ENCODE data around the gene NUDT5. TPM values are rescaled to one million over a fixed set of nuclear protein-coding genes. Genes with fewer than 3 reads are reported as not detected.
A peak's percentile ranks its signal among the peaks of the same experiment; 100 is the strongest.

NUDT5 gene
- total RNA-seq, 2 experiments from 2014 or later = 107 to 125 TPM

DNA sequence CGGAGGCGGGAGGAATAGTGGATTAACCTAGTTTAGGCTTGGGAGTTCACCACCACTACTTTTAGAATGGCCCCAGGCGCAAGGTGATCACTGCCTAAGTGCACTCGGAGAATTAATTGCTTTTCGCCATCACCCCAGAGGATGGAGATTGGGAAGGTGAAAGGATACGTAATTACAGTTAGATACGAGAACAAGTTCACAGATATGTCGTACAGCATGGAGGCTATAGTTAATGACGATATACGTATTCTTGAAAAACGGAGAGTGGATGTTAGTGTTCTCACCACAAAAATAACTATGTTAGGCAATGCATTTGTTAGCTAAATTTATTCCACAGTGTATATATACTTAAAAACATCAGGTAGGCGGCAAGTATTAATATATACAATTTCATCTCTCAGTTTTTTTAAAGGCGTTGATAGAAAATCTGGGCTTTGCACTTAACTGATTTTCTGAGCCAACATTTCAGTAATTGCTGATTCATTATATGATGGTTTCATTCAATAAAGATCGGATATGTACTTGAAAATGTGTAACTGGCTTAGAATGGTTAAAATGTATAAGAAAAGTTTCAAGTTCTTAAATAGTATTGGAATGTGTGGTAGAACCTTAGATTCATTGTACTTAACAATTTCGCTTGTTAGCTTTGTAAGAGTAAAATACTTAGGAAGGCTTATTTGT is 980 bp upstream of the NUDT5 start:
- DNase-seq (no peak), ATAC-seq (no peak)
- Mint-ChIP-seq H3K27ac (peak overlapping the region; percentile 92), H3K4me1 (peaks cover 59% of the 10 kb centered on the region), H3K27me3 (no peaks in the 10 kb centered on the region), H3K36me3 (peaks cover 39% of the 10 kb centered on the region), H3K4me3 (peak overlapping the region; percentile 97), H3K9me3 (ENCODE audit: low read depth) (no peaks in the 10 kb centered on the region)
- CTCF ChIA-PET = interaction anchor here (1.4 to 2.7 kb wide), 6 partner anchors 13 to 66 kb away, joined by 3 to 15 read pairs (median 10); no protein-coding TSS in a partner anchor

DNA sequence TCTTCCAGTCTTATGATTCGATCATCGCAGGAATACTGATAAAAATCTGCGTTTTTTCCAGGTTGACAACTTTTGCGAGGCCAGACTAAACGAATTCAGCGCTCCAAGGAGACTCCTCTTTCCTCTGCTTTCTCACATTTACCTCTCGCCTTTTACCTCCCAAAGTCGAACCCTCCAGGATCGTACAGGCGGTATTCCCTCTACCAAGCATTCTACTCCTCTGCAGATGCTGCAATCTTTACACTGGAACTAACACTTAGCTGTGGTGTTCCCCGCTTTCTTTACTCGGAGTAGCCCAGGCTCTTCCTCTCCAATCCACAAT is 449 bp downstream of the NUDT5 start:
- CTCF ChIA-PET = interaction anchor here (1.4 to 2.1 kb wide), 5 partner anchors 11 to 65 kb away, joined by 3 to 15 read pairs (median 11); no protein-coding TSS in a partner anchor
- no peak for DNase-seq
- H3K9me3 Mint-ChIP-seq (ENCODE audit: low read depth) = no peaks in the 10 kb centered on the region
- H3K4me1 Mint-ChIP-seq = peaks cover 56% of the 10 kb centered on the region
- peak overlapping the region; percentile 97 for H3K4me3 Mint-ChIP-seq
- peak overlapping the region; percentile 92 for H3K27ac Mint-ChIP-seq
- no peaks in the 10 kb centered on the region for H3K27me3 Mint-ChIP-seq
- ATAC-seq = peak; percentile 8
- H3K36me3 Mint-ChIP-seq = peaks cover 33% of the 10 kb centered on the region

DNA sequence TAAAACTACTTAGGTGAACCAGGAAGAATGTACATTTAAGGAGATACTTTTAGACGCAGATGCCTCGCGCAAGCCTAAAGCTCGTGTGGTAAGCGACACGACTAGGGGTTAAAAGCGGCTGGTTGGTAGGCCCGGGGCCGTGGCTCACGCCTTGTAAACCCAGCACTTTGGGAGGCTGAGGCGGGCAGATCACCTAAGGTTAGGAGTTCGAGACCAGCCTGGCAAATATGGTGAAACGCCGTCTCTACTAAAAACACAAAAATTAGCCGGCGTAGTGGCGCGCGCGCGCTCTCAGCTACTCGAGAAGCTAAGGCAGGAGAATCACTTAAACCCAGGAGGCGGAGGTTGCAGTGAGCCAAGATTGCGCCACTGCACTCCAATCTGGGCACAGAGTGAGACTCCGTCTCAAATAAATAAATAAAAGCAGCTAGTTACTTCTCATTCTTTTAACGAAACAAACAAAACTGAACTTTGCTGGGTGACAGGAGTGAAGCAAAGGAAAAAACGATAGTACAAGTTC is 879 bp downstream of the NUDT5 start:
- Mint-ChIP-seq H3K9me3 (ENCODE audit: low read depth) (no peaks in the 10 kb centered on the region), H3K36me3 (peaks cover 37% of the 10 kb centered on the region), H3K4me1 (peaks cover 58% of the 10 kb centered on the region), H3K4me3 (peak overlapping the region; percentile 97), H3K27me3 (no peaks in the 10 kb centered on the region), H3K27ac (peak overlapping the region; percentile 92)
- CTCF ChIA-PET = interaction anchor here (1.4 to 2.1 kb wide), 5 partner anchors 11 to 64 kb away, joined by 3 to 15 read pairs (median 11); no protein-coding TSS in a partner anchor
- DNase-seq = peak; percentile 63
- ATAC-seq = no peak

DNA sequence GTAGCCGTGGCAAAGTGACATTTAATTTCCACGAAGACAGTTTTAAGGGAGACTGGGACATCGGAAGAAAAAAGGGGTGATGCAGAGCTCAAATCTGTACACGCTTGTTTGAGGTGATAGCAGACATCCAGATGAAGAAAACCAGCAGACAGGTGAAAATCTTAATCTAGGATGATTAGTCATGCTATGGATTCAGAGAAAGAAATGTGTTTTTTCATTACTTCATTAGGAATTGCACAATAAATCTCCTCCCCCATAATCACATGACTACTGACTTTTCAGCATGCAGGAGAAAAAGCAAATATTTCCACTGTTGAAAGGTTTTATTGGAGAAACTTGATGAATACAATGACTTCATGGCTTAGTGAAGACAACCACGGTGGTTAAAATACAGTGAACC is 2.5 kb downstream of the NUDT5 start:
- H3K27me3 Mint-ChIP-seq = no peaks in the 10 kb centered on the region
- DNase-seq (no peak), ATAC-seq (no peak)
- peak overlapping the region; percentile 2 for H3K4me3 Mint-ChIP-seq
- CTCF ChIA-PET = no interaction called here
- peak overlapping the region; percentile 5 for H3K27ac Mint-ChIP-seq
- peaks cover 32% of the 10 kb centered on the region for H3K36me3 Mint-ChIP-seq
- H3K9me3 Mint-ChIP-seq (ENCODE audit: low read depth) = no peaks in the 10 kb centered on the region
- peaks cover 48% of the 10 kb centered on the region for H3K4me1 Mint-ChIP-seq

DNA sequence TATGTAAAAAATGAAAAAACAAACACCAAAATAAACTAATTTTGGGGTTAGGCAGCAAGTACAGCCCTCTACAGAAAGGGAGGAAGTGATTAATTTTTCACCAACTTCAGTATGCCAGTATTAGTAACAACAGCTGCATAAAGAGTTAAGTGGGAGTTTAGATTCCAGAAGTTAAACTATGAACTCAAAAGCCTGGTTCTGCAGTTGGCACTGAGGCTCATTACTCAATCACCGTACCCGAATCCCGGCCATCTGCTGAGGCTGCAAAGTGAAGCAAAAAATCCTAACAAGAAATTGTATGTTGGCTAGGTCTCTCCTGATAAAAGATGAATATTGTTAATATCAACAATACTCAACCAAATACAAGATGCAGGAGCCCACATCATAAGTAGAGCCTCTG is 4.0 kb downstream of the NUDT5 start:
- peaks cover 53% of the 10 kb centered on the region for H3K4me1 Mint-ChIP-seq
- H3K36me3 Mint-ChIP-seq = peaks cover 44% of the 10 kb centered on the region
- no peaks in the 10 kb centered on the region for H3K9me3 Mint-ChIP-seq (ENCODE audit: low read depth)
- ATAC-seq (no peak), DNase-seq (no peak)
- no peak overlapping the region for H3K4me3 Mint-ChIP-seq
- peak overlapping the region; percentile 81 for H3K27ac Mint-ChIP-seq
- CTCF ChIA-PET = no interaction called here
- H3K27me3 Mint-ChIP-seq = no peaks in the 10 kb centered on the region

DNA sequence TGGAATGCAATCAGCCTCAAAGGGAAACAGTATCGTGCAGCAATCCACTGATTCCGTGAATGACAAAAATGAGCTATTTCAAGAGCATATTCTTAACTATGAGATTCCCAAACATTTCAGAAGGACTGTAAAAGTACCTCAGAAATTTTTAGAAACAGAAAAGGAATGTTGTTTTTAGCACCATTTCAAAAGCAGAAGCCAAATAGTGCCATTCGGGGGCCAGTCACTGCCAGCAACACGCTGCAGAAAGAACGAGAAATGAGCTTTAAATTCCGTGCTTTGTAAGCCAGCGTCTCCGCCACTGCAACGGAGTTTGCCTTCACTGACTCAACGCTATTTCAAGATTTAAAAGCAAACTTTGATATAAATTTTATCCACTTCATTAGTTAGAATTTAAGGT is 6.3 kb downstream of the NUDT5 start:
- peaks cover 59% of the 10 kb centered on the region for H3K4me1 Mint-ChIP-seq
- ATAC-seq (no peak), DNase-seq (no peak)
- CTCF ChIA-PET = interaction anchor here (1.0 to 1.7 kb wide), 2 partner anchors 8 to 25 kb away, joined by 3 to 5 read pairs; no protein-coding TSS in a partner anchor
- H3K27ac Mint-ChIP-seq = no peak overlapping the region
- H3K9me3 Mint-ChIP-seq (ENCODE audit: low read depth) = no peaks in the 10 kb centered on the region
- H3K27me3 Mint-ChIP-seq = no peaks in the 10 kb centered on the region
- peaks cover 53% of the 10 kb centered on the region for H3K36me3 Mint-ChIP-seq
- no peak overlapping the region for H3K4me3 Mint-ChIP-seq

DNA sequence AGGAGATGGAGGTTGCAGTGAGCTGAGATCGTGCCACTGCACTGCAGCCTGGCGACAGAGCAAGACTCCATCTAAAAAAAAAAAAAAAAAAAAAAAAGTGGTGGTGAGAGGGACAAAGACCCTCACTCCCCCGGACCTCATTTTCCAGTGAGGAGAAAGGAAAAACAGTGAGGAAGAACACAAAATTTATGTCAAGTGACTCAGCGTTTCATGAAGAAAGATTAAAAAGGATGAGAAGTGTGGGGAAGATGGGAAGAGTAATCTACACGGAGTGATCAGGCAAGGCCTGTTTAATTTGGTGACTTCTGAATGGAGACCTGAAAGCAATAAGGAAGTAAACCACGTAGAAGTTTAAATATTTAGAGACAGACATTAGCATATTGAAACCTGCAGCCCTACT is 7.0 kb downstream of the NUDT5 start:
- Mint-ChIP-seq H3K4me1 (peaks cover 54% of the 10 kb centered on the region), H3K4me3 (no peak overlapping the region), H3K27me3 (no peaks in the 10 kb centered on the region), H3K36me3 (peaks cover 55% of the 10 kb centered on the region), H3K9me3 (ENCODE audit: low read depth) (no peaks in the 10 kb centered on the region), H3K27ac (peak overlapping the region; percentile 4)
- CTCF ChIA-PET = interaction anchor here (1.1 kb wide), 1 partner anchor 93 kb away, joined by 3 read pairs; no protein-coding TSS in a partner anchor
- DNase-seq (no peak), ATAC-seq (no peak)

DNA sequence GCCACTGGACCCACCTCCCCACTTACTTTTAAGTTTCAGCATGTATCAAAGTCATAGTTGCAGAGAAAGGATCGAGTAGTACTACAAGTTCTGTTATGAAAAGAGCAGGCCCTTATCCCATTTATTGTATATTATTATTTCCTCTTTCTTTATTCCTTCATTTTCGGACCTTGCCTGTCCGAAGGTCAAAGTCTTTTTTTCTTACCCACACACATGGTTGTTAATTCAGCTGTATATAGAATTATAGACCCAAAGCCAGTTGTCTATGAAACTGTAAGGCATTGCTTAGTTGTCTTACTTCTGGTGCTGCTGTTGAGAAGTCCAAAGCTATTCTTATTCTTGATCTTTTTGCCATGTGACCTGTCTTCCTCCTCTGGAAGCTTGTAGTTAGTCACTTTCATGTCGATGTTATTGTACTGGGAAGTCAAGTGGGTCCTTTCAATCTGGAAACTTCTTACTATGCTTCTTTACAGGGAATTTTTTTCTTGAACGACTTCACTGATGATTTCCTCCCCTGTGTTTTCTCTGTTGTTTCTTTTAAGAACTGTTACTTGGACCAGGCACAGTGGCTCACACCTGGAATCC is 8.3 kb downstream of the NUDT5 start:
- H3K27ac Mint-ChIP-seq = peak overlapping the region; percentile 34
- H3K4me3 Mint-ChIP-seq = no peak overlapping the region
- ATAC-seq (no peak), DNase-seq (no peak)
- H3K27me3 Mint-ChIP-seq = no peaks in the 10 kb centered on the region
- H3K4me1 Mint-ChIP-seq = peaks cover 47% of the 10 kb centered on the region
- CTCF ChIA-PET = interaction anchor here (0.6 kb wide), 1 partner anchor 33 kb away, joined by 3 read pairs; no protein-coding TSS in a partner anchor
- peaks cover under 1% of the 10 kb centered on the region for H3K9me3 Mint-ChIP-seq (ENCODE audit: low read depth)
- H3K36me3 Mint-ChIP-seq = peaks cover 60% of the 10 kb centered on the region

DNA sequence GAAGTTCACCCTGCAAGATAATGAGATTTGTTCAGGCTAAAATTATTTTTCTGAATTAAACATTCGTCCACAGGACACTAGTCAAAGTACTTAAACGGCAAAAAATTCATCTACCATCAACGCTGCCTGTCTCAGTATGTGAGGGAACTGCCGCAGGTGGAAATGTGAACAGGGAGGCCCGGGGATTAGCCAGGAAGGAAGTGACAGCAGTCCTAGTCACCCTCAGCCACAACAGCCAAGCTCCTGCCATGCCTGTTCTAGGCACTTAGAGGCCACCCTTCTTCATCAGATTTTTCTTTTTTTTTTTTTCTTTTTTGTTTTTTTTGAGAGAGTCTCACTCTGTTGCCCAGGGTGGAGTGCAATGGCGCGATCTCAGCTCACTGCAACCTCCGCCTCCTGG is 9.4 kb downstream of the NUDT5 start:
- ATAC-seq (no peak), DNase-seq (no peak)
- peaks cover 64% of the 10 kb centered on the region for H3K36me3 Mint-ChIP-seq
- CTCF ChIA-PET = no interaction called here
- H3K9me3 Mint-ChIP-seq (ENCODE audit: low read depth) = peaks cover 4% of the 10 kb centered on the region
- no peaks in the 10 kb centered on the region for H3K27me3 Mint-ChIP-seq
- H3K4me3 Mint-ChIP-seq = no peak overlapping the region
- H3K4me1 Mint-ChIP-seq = peaks cover 48% of the 10 kb centered on the region
- peak overlapping the region; percentile 61 for H3K27ac Mint-ChIP-seq

DNA sequence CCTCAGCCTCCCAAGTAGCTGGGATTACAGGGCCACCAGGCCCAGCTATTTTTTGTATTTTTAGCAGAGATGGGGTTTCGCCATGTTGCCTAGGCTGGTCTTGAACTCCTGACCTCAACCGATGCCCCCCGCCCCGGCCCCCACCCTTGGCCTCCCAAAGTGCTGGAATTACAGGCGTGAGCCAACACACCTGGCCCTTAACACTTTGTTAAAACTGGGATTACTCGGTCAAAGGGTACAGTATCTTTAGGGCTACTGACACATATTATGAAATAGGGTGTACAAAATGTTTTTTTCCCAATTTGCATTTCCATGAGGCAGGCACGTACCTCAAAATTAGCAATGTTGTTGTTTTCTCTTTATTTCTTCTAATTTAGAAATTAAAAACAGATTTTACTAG is 11.5 kb downstream of the NUDT5 start:
- CTCF ChIA-PET = interaction anchor here (2.6 kb wide), 1 partner anchor 11 kb away, joined by 12 read pairs; the partner anchor contains the start of genes CDC123 and NUDT5
- Mint-ChIP-seq H3K4me1 (peaks cover 58% of the 10 kb centered on the region), H3K36me3 (peaks cover 68% of the 10 kb centered on the region), H3K4me3 (no peak overlapping the region), H3K9me3 (ENCODE audit: low read depth) (peaks cover 4% of the 10 kb centered on the region), H3K27ac (no peak overlapping the region), H3K27me3 (no peaks in the 10 kb centered on the region)
- DNase-seq (peak; percentile 2), ATAC-seq (no peak)

DNA sequence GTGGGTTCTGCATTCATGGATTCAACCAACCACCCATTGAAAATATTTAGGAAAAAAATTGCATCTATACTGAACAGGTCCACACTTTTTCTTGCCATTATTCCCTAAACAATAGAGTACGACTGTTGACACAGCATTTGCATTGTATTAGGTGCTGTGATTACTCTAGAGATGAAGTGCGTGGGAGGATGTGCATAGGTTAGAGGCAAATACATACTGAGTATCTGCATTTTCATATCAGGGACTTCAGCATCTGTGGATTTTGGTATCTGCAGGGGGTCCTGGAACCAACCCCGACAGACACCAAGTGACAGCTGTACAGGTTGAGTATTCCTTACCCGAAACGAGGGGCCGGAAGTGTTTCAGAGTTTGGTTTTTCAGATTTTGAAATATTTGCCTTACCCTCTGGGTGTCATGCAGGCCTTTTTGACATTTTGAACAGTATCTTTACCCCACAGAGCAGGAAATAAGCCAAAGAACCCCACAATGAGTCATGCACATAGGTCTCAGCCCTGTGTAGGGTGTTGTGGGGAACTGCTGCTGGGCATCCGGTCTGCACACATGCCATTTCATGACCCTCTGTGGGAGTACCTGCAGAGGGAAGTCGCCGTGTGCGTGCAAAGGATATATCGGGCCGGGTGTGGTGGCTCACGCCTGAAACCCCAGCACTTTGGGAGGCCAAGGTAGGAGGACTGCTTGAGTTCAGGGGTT is 14.5 kb downstream of the NUDT5 start:
- ATAC-seq = peak; percentile 99
- H3K27me3 Mint-ChIP-seq = no peaks in the 10 kb centered on the region
- H3K36me3 Mint-ChIP-seq = peaks cover 58% of the 10 kb centered on the region

DNA sequence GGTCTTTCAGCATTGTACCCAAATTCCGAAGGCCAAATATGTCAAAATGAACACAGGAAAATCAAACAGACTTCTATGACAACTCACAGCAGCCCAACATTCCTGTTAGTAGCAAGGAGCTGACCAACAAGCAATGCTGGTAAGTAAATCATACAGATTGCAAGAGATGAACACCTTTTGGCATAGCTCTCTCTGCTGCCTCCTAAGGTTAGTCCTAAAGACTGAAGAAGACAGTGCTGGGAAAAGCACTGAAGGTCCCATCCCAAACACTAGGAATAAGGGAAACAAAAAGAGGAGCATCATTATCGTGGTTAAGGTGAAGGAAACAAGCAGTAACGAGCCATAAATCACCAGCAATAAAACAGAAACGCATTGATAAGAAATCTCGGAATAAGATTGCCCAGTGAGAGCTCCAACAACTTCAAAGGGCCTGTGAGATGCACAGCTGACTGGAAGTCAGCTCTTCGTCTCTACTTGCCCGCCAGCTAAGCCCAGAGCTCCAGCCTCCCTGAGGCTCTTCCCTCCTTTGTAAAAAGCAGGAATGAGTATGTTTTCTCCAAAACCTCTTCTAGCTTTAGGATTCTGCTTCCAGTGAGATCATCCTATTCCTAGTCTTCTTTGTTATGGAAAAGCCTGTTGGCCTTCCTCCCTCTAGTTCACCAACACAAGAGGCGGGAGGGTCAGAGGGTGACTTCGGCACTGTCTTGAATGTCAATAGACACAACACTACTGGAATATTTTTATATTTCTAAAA is 15.3 kb downstream of the NUDT5 start:
- peak overlapping the region; percentile 98 for H3K27ac Mint-ChIP-seq
- H3K9me3 Mint-ChIP-seq (ENCODE audit: low read depth) = peaks cover 4% of the 10 kb centered on the region
- ATAC-seq = no peak

More for the DNA sequence above, 14.5 kb downstream of the NUDT5 start:
- DNase-seq = peak; percentile 95
- Mint-ChIP-seq H3K4me1 (peaks cover 50% of the 10 kb centered on the region), H3K9me3 (ENCODE audit: low read depth) (peaks cover 4% of the 10 kb centered on the region), H3K4me3 (peak overlapping the region; percentile 41), H3K27ac (peak overlapping the region; percentile 98)
- CTCF ChIA-PET = interaction anchor here (0.6 to 3.1 kb wide), 4 partner anchors 8 to 15 kb away, joined by 3 to 11 read pairs (median 4); partner anchors contain the start of genes CDC123 and NUDT5

More for the DNA sequence above, 15.3 kb downstream of the NUDT5 start:
- Mint-ChIP-seq H3K27me3 (no peaks in the 10 kb centered on the region), H3K36me3 (peaks cover 51% of the 10 kb centered on the region), H3K4me1 (peaks cover 46% of the 10 kb centered on the region), H3K4me3 (no peak overlapping the region)
- CTCF ChIA-PET = interaction anchor here (0.6 to 3.1 kb wide), 6 partner anchors 9 to 21 kb away, joined by 3 to 11 read pairs (median 4); partner anchors contain the start of genes CDC123 and NUDT5
- DNase-seq = peak; percentile 3

Measured in activated CD8-positive, alpha-beta memory T cell treated with anti-CD3 and anti-CD28 coated beads, Interleukin-2, amount 10 ng/mL, durations not matched to agents 7 days and 5 days (primary cell).